Suprapubic skin (tissue), 4 donors: Measurements from ENCODE around the gene RAPGEF5. TPM values are rescaled to one million over a fixed set of nuclear protein-coding genes. Genes with fewer than 3 reads are reported as not detected.

Source experiments
- DNase-seq, 2 donors: peaks; one replicate each; pipeline ENCODE4 v3.0.0-alpha.2; 2019; ENCODE audit warnings: low spot score in 2 of 2
- H3K27ac ChIP-seq: fragments of 200-600 bp; sonication (generic); one replicate; pipeline ENCODE4 v1.5.1; 2019
- H3K27me3 ChIP-seq: fragments of 200-600 bp; sonication (generic); one replicate; pipeline ENCODE4 v1.5.1; 2019
- H3K36me3 ChIP-seq: fragments of 200-600 bp; sonication (generic); one replicate; pipeline ENCODE4 v1.5.1; 2019
- H3K4me1 ChIP-seq: fragments of 200-600 bp; sonication (generic); one replicate; pipeline ENCODE4 v1.5.1; 2019
- H3K4me3 ChIP-seq: fragments of 200-600 bp; sonication (generic); one replicate; pipeline ENCODE4 v1.5.1; 2019; ENCODE audit warnings: mild to moderate bottlenecking
- H3K9me3 ChIP-seq: fragments of 200-600 bp; sonication (generic); one replicate; pipeline ENCODE4 v1.5.1; 2019
- CTCF ChIP-seq, 2 donors: fragments of 200-600 bp in 1 of 2; fragments of 450-650 bp in 1 of 2; sonication (generic) in 1 of 2; IDR thresholded peaks; one replicate each; pipeline ENCODE4 v1.5.1; 2016 to 2019; ENCODE audit warnings: antibody characterized with exemption in 2 of 2, mild to moderate bottlenecking in 1 of 2, moderate library complexity in 1 of 2
- EP300 ChIP-seq: sonication (generic); formaldehyde crosslinking; IDR thresholded peaks from one replicate; pipeline ENCODE4 v1.6.1; 2017; ENCODE audit warnings: antibody characterized with exemption
- POLR2A ChIP-seq, 2 donors: fragments of 450-650 bp; IDR thresholded peaks; one replicate each; pipeline ENCODE4 v1.6.1; 2017; ENCODE audit warnings: antibody characterized with exemption in 2 of 2, mild to moderate bottlenecking in 2 of 2, moderate library complexity in 2 of 2
- POLR2AphosphoS5 ChIP-seq, 3 donors: sonication (generic); formaldehyde crosslinking; IDR thresholded peaks; one replicate each; pipeline ENCODE4 v1.6.1; 2017; ENCODE audit warnings: antibody characterized with exemption in 3 of 3
- WGBS: methylation state at CpG from one replicate; pipeline ENCODE4 v1.1.5; 2018; 5-methylcytosine and 5-hydroxymethylcytosine counted together
- total RNA-seq, 4 donors: library from RNA; depleted of rRNA; stranded (reverse); fragments of >200 nt; gene quantifications; one replicate each; pipeline ENCODE4 v1.1.0, GENCODE V29; 2016

The RAPGEF5 gene
- total RNA-seq, 4 donors from 2014 or later, result 22.6 to 88.5 (median 26.9) TPM

GRCh38 chr7:22167482-22167881 lies 189.5 kb downstream of the RAPGEF5 start:
- no peak for TF ChIP-seq EP300
- TF ChIP-seq CTCF (IDR thresholded peaks at IDR 0.05), result no peak
- no peak for TF ChIP-seq POLR2AphosphoS5 (IDR thresholded peaks at IDR 0.05)
- TF ChIP-seq POLR2A (IDR thresholded peaks at IDR 0.05), result no peak
- Histone ChIP-seq H3K4me1 (no peaks in the 10 kb centered on the region), H3K27ac (no peak overlapping the region), H3K27me3 (no peaks in the 10 kb centered on the region), H3K9me3 (no peaks in the 10 kb centered on the region), H3K36me3 (peaks cover 2% of the 10 kb centered on the region), H3K4me3 (no peak overlapping the region)
- no peak for DNase-seq
- WGBS, result 85% methylated on average over 1 of the region's 1 CpG

GRCh38 chr7:22166928-22167327 lies 190.0 kb downstream of the RAPGEF5 start:
- TF ChIP-seq CTCF (IDR thresholded peaks at IDR 0.05), result no peak
- no peak for TF ChIP-seq EP300
- no peak for TF ChIP-seq POLR2A (IDR thresholded peaks at IDR 0.05)
- no peak for TF ChIP-seq POLR2AphosphoS5 (IDR thresholded peaks at IDR 0.05)
- H3K4me3 ChIP-seq, result no peak overlapping the region
- DNase-seq, result no peak
- H3K27ac ChIP-seq, result no peak overlapping the region
- WGBS, result 44% methylated on average over 2 of the region's 2 CpGs
- no peaks in the 10 kb centered on the region for H3K4me1 ChIP-seq
- H3K36me3 ChIP-seq, result peaks cover 2% of the 10 kb centered on the region
- H3K27me3 ChIP-seq, result no peaks in the 10 kb centered on the region
- H3K9me3 ChIP-seq, result no peaks in the 10 kb centered on the region

- no peak for DNase-seq
- 45% methylated on average over 2 of the region's 2 CpGs for WGBS
- Histone ChIP-seq H3K4me3 (no peak overlapping the region), H3K27me3 (no peaks in the 10 kb centered on the region), H3K4me1 (peaks cover 4% of the 10 kb centered on the region), H3K27ac (no peak overlapping the region), H3K9me3 (no peaks in the 10 kb centered on the region), H3K36me3 (peaks cover 7% of the 10 kb centered on the region)
- TF ChIP-seq POLR2AphosphoS5 (IDR thresholded peaks at IDR 0.05) (no peak), CTCF (IDR thresholded peaks at IDR 0.05) (no peak), POLR2A (IDR thresholded peaks at IDR 0.05) (no peak), EP300 (no peak)
These were observed 197.6 kb downstream of the RAPGEF5 start for GRCh38 chr7:22159341-22159740.

GRCh38 chr7:22157552-22157951 lies 199.4 kb downstream of the RAPGEF5 start:
- H3K36me3 ChIP-seq, result peaks cover 5% of the 10 kb centered on the region
- 67% methylated on average over 9 of the region's 9 CpGs for WGBS

GRCh38 chr7:22156205-22156604 lies 200.7 kb downstream of the RAPGEF5 start:
- Histone ChIP-seq H3K4me1 (peaks cover 4% of the 10 kb centered on the region), H3K36me3 (peaks cover 5% of the 10 kb centered on the region), H3K9me3 (no peaks in the 10 kb centered on the region), H3K4me3 (no peak overlapping the region), H3K27me3 (no peaks in the 10 kb centered on the region), H3K27ac (no peak overlapping the region)
- 80% methylated on average over 4 of the region's 4 CpGs for WGBS
- no peak for DNase-seq
- no peak for TF ChIP-seq CTCF (IDR thresholded peaks at IDR 0.05)

More at GRCh38 chr7:22157552-22157951, 199.4 kb downstream of the RAPGEF5 start:
- no peak for DNase-seq
- Histone ChIP-seq H3K27ac (no peak overlapping the region), H3K9me3 (no peaks in the 10 kb centered on the region), H3K4me3 (no peak overlapping the region), H3K4me1 (peaks cover 4% of the 10 kb centered on the region), H3K27me3 (no peaks in the 10 kb centered on the region)
- no peak for TF ChIP-seq POLR2AphosphoS5 (IDR thresholded peaks at IDR 0.05)
- TF ChIP-seq EP300, result no peak
- no peak for TF ChIP-seq POLR2A (IDR thresholded peaks at IDR 0.05)
- no peak for TF ChIP-seq CTCF (IDR thresholded peaks at IDR 0.05)
